Stimulated activated memory B cell treated with anti-CD40 and anti-IgM and Interleukin-4, amounts not matched to agents 10 μg/mL and 1 μg/mL and 100 μg/mL, for 72 hours (primary cell): ENCODE measurements around the gene ZFP36L1.

Experiments used
- ATAC-seq: fragments of 150-1000 bp; cut with Tn5 transposase; 2 replicates; pipeline ENCODE4 v1.10.0; 2021
- H3K27ac Mint-ChIP-seq: one replicate; pipeline ENCODE4 v1.8.0; 2022; ENCODE audit warnings: mild to moderate bottlenecking, mixed read lengths
- H3K27me3 Mint-ChIP-seq: one replicate; pipeline ENCODE4 v1.8.0; 2022; ENCODE audit warnings: mixed read lengths
- H3K36me3 Mint-ChIP-seq: one replicate; pipeline ENCODE4 v1.8.0; 2022; ENCODE audit warnings: mixed read lengths
- H3K4me1 Mint-ChIP-seq: one replicate; pipeline ENCODE4 v1.8.0; 2022; ENCODE audit warnings: mixed read lengths
- H3K4me3 Mint-ChIP-seq: one replicate; pipeline ENCODE4 v1.8.0; 2022; ENCODE audit warnings: mild to moderate bottlenecking, moderate library complexity, mixed read lengths
- H3K9me3 Mint-ChIP-seq: one replicate; pipeline ENCODE4 v1.8.0; 2022; ENCODE audit warnings: mixed read lengths

ZFP36L1 gene

DNA sequence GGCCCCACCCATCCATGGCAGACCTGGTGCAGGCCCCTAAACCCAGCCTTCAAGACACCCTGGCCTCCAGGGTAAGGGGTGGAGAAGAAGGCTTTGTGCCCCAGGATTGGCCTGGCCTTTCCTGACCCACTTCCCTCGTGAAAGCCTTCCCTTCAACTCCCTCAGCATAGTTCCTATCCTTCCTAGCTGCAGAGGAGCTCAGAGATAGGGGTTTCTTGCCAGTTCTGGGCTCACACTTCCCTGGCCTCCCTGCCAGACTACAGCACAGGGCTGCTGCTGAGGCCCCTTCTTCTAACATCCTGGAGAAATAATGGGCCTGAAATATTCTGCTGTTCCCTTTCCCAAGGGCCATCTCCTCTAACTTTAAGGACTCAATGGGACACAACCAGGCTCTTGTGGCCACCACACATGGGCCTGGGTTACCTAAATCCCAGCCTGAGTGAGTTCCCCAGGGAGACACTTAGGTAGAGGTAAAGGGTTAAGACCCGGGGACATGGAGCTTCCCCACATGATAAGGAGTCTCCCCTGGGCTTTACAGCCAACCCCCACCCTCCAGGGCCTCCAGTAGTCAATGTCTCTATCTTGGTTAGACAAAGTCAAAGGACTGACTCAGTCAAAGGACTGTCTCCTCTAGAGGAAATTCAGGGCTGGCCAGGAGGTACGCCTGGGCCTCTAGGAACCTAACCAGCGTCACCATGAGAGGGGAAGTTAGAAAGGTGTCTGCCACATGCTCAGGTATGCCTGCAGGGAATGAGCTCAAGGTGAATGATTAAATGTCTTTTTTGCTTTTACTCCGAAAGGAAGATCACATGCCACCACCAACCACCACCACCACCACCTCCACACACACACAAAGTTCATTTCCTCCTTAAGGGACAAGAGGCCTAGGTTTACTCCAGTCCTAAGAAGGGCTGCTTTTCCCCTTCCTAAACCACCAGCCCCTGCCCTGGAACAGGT lies 7.1 kb downstream of the ZFP36L1 start:
- no peaks in the 10 kb centered on the region for H3K27me3 Mint-ChIP-seq
- no peaks in the 10 kb centered on the region for H3K9me3 Mint-ChIP-seq
- peak overlapping the region; percentile 69 for H3K4me3 Mint-ChIP-seq

DNA sequence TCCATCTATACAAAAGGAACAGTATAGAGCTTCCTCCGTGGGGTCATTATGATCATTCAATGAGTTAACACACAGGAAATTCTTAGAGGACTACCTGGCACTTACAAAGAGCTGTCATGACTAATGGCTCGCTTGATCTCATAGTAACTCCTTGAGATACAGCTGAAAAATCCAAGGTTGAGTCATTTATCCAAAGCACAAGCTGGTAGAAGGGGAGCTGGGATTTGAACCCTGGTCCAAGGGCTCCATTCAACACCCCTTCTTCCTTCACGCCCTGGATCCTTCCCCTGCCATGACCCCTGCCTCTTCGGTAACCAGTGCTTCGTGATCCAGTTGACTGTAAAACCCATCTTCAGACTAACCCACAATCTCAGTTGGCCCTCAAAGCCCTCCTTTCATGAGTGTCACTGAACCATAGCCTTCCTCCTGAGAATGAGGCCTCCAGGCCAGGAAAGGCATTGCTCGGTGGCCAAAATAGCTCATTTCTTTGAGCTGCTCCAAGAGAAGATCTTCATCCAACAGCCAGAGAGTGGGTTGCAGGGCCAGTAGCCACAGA lies 7.8 kb downstream of the ZFP36L1 start:
- H3K27me3 Mint-ChIP-seq = no peaks in the 10 kb centered on the region
- H3K4me1 Mint-ChIP-seq = peaks cover 74% of the 10 kb centered on the region

More for the DNA sequence above, 7.1 kb downstream of the ZFP36L1 start:
- peaks cover 39% of the 10 kb centered on the region for H3K36me3 Mint-ChIP-seq
- H3K27ac Mint-ChIP-seq = peak overlapping the region; percentile 99
- ATAC-seq = peak; percentile 65
- H3K4me1 Mint-ChIP-seq = peaks cover 69% of the 10 kb centered on the region

DNA sequence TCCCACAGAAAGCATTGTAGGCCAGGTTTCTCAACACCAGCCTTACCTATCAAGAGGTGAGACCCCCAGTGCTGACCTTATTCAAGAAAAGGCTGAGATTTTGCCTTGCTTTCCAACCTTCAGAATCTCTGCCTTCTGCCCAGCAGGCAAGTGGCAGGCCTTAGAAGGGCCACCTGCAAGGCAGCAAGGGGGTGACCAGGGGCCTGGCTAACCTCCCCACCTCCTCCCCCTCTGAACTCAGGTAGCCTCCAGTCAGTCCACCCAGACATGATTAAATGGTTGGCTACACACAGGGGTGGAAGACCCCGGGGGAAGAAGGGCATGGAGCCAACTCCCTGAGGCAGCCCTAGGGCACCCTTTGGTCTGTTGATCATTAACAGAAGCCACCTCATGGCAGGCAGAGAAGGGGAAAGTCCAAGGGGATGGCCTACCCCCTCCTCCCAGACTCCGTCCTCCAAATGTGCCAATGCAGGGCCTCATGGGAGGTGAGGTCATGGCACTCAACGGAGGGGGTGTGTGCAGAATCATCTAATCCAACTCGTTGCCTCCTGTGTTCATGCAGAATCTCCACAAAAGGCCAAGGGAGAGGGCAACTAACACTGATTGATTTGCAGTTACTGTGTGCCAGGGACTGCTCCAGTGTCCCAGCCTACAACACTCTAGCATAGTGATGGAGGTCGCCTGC lies 8.5 kb downstream of the ZFP36L1 start:
- Mint-ChIP-seq H3K4me1 (peaks cover 74% of the 10 kb centered on the region), H3K27me3 (no peaks in the 10 kb centered on the region), H3K36me3 (peaks cover 25% of the 10 kb centered on the region), H3K27ac (peak overlapping the region; percentile 99), H3K4me3 (no peak overlapping the region), H3K9me3 (no peaks in the 10 kb centered on the region)
- ATAC-seq = peak; percentile 49

More for the DNA sequence above, 7.8 kb downstream of the ZFP36L1 start:
- ATAC-seq = no peak
- Mint-ChIP-seq H3K36me3 (peaks cover 32% of the 10 kb centered on the region), H3K9me3 (no peaks in the 10 kb centered on the region), H3K4me3 (no peak overlapping the region), H3K27ac (peak overlapping the region; percentile 99)

DNA sequence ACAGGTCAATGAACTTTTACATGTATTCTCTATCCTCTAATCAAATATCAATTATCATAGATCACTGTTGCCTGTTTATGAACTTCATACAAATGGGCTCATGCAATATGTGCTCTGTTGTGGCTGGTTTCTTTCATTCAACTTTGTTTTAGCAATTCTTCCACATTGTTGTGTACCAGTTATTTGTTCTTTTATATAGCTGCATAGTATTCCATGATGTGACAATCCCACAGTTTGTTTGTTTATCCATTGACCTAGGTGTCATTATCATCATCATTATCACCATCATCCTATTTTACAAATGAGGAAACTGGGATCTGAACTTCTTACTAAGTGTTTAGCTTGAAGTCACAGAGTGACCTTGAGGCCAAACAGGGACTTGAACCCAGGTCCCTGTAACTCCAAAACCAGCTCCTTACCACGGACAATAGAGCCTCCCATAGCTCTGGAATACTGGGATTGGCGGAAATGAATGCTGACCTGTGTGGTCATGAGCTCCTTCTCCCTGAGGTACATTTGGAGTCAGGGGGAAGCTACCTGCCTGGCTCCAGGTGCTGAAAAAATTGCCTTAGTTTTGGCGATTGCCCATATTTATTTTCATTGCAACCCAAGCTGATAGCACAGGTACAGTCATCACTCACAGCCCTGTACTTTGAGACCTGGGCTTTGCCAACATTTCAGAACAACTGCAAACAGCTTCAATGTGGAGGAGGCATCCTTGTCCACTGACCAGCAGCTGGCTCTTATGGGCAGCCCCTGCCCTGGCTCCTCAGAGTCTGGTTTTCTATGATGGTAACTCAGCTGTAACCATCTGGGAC lies 9.2 kb downstream of the ZFP36L1 start:
- H3K9me3 Mint-ChIP-seq = no peaks in the 10 kb centered on the region
- H3K27ac Mint-ChIP-seq = peak overlapping the region; percentile 99
- ATAC-seq = no peak
- peaks cover 17% of the 10 kb centered on the region for H3K36me3 Mint-ChIP-seq
- H3K4me3 Mint-ChIP-seq = no peak overlapping the region
- H3K4me1 Mint-ChIP-seq = peaks cover 74% of the 10 kb centered on the region
- no peaks in the 10 kb centered on the region for H3K27me3 Mint-ChIP-seq

DNA sequence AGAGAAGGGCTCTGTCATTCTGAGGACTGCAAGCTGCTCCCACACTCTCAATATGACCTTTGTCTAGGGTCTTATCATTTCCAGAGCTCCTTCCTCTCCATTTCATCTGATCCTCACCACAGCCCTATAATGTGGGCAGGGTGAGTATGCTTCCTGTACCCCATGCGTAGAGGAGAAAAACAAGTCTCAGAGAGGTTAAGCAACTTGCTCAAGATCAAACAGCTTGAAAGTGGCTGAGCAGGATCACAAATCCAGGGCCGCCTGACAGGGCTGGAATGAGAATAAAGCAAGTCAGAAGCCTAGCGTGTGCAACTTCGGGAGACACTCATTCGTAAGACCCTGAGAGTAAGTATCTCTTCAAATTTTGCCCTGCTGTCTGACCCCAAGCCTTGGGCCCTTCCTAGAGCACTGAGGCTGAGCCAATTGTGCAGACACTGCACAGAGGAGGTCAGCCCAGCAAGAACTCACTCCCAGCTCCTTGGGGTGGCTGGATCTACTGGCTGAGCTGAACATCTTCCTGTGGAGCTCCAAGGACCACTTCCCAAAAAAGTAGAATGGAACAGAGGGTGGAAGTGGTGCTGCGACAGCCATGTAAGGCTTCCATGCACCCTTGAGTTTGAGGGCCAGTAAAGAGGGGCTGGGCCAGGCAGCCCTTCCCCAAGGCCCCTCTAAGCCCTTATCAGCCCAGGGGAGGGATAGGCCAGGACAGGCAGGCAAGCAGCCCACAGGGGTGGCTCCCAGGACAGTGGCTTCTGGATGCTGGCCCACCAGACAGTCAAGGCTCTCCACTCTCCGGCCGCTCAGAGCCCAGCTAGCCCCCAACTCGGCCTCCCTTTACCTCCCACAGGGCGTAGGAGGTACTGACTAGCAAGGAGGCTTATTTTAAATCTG lies 10.5 kb downstream of the ZFP36L1 start:
- no peaks in the 10 kb centered on the region for H3K9me3 Mint-ChIP-seq
- no peaks in the 10 kb centered on the region for H3K27me3 Mint-ChIP-seq
- H3K4me1 Mint-ChIP-seq = peaks cover 67% of the 10 kb centered on the region
- no peak overlapping the region for H3K4me3 Mint-ChIP-seq
- H3K36me3 Mint-ChIP-seq = peaks cover 9% of the 10 kb centered on the region
- no peak for ATAC-seq
- H3K27ac Mint-ChIP-seq = no peak overlapping the region

DNA sequence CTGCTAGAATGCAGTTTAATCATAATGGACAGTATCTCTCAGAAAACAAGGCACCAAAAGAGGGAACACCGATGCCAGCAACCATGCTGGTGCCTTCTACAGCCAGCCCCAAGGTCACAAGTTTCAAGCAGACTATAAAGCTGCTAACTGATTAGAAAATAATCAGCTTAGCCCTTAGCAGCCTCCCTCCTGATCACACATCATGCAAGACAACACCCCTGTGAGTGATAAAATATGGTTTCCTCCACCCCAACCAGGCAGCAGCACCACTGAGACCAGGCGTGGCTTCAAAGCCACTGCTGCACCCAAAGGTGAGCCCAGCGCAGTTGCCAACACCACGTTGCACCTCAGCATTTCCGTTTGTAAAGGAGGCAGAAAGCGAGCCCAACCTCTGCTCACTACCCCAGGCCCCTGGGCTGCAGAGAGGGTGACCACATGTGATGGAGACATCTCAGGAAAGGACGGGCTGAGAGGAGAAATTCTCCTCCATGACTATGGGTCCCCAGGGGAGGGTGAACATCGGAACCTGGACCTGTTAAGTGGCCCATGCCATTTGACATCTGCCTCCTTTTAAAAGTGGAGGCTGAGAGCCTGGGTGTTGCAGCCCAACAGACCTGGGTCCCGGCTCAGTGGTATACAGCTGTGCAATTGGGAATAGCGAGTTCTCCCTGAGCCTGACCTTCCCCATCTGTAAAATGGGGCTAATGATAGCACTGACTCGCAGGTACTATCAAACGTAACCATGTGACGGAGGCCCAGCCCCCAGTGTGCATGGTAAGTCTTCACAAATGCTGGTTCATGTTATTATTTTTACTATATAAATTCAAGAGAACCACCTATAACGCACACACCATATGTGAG lies 11.5 kb downstream of the ZFP36L1 start:
- H3K36me3 Mint-ChIP-seq = no peaks in the 10 kb centered on the region
- no peaks in the 10 kb centered on the region for H3K27me3 Mint-ChIP-seq
- H3K4me3 Mint-ChIP-seq = no peak overlapping the region
- peaks cover 57% of the 10 kb centered on the region for H3K4me1 Mint-ChIP-seq
- peak overlapping the region; percentile 72 for H3K27ac Mint-ChIP-seq
- no peaks in the 10 kb centered on the region for H3K9me3 Mint-ChIP-seq
- ATAC-seq = no peak

DNA sequence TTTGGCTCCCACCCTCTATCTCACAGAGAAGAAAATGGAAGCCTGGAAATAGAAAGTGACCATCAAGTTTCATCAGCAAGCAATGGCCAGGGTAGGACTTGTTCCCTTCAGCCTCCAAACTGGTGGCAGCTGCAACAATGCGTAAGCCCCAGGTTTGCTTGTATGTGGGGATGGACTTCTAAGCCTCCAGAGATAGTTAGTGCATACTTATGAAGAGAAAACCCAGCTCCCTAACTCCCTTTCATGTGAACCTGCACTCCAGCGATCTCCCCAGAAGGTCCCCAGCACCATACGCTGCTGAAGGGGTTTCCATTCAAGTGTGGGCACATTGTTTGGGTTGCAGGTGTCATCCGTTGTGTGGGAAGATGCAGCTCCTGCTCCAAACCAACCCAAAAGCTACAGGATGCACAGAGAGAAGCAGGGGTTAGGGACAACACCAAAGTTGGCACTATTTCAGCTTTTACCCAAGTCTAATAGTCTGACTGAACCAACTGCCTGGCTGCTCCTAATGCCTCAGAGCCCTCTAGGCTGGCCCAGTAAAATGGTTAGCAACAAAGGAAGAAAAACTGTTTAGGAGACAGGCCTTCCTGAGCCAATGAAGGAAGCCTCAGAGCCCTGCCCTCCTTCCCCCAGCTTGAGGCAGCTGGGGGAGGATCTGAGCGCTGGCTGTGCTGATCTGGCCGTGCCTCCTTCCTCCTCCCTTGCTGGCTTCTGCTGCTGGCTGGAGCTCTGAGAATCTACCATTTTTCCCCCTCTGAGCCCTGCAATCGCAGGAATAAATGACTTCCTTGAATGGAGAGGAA lies 12.3 kb downstream of the ZFP36L1 start:
- H3K4me3 Mint-ChIP-seq = no peak overlapping the region
- peaks cover 49% of the 10 kb centered on the region for H3K4me1 Mint-ChIP-seq
- peaks cover 3% of the 10 kb centered on the region for H3K9me3 Mint-ChIP-seq
- ATAC-seq = no peak
- peak overlapping the region; percentile 72 for H3K27ac Mint-ChIP-seq
- H3K27me3 Mint-ChIP-seq = no peaks in the 10 kb centered on the region
- no peaks in the 10 kb centered on the region for H3K36me3 Mint-ChIP-seq

DNA sequence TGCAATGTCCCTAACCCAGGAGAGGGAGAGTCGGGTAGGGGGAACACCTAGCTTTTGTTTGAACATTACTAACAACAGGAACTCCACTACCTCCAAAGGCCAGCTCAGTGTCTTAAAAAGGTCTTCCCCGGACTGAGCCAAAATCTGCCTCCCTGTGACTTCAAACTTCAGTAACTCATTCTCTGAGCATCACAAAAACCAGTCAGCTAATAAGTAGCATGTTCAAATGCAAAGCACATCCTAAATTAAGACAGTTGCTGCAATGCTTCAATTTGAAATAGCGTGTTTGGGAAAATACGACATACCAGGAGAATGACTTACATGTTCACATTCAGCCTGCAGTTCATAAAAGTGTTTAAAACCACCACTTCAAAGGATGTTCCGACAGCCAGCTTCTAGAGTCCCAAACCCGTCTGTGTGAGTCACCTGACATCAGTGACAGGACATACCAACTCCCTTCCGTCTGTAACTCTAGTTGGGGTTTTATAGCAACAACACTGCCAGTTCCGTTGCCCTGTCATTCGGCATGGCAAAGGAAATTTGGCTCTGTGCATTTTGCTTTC lies 13.0 kb downstream of the ZFP36L1 start:
- Mint-ChIP-seq H3K36me3 (no peaks in the 10 kb centered on the region), H3K4me1 (peaks cover 42% of the 10 kb centered on the region), H3K4me3 (no peak overlapping the region), H3K27me3 (no peaks in the 10 kb centered on the region), H3K9me3 (peaks cover 7% of the 10 kb centered on the region), H3K27ac (peak overlapping the region; percentile 55)
- ATAC-seq = no peak

DNA sequence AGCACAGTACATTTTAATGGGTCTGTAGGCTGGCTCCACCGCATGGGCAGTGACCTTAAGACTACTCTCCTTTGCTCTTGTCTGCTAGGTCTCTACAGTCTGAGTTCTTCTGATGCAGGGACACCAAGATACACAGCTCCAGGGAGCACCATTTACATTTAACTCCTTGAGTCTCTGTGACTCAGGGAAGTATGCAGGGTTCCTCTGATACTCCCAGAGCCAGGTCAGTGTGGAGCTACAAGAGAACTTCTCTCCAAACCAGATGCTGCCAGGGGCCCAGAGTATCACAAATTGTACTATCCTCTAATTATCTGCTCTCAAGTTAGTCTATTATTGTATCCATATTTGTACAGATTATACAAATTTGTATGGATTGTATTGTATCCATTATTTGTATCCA lies 15.2 kb downstream of the ZFP36L1 start:
- Mint-ChIP-seq H3K27me3 (no peaks in the 10 kb centered on the region), H3K4me3 (no peak overlapping the region), H3K9me3 (peaks cover 11% of the 10 kb centered on the region), H3K4me1 (peaks cover 42% of the 10 kb centered on the region), H3K27ac (no peak overlapping the region), H3K36me3 (no peaks in the 10 kb centered on the region)
- ATAC-seq = no peak

DNA sequence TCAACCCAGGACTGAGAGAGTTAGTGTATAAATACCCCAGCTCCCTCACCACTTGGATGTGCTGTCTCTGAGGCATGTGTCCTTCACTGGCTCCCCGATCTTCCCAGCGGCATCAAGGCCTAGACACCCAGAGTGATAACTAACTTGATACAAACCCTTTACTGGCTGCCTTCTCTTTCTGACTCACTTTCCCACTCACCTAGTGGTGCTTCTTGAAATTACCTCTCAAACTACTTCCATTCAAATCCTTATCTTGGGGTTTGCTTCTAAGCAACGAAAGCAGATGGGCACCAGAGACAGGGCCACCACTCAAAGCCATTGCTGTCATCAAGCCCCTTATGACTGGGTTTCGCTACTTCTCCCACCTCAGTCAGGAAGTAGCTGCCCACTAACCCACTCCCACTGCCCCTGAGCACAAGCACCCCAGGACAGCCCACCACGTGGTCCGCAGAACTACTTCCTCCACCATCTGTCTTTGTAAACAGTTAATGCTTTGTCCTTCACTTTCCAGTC lies 17.2 kb downstream of the ZFP36L1 start:
- no peaks in the 10 kb centered on the region for H3K36me3 Mint-ChIP-seq
- H3K9me3 Mint-ChIP-seq = peaks cover 11% of the 10 kb centered on the region
- peaks cover 27% of the 10 kb centered on the region for H3K4me1 Mint-ChIP-seq
- H3K27ac Mint-ChIP-seq = peak overlapping the region; percentile 34
- H3K4me3 Mint-ChIP-seq = no peak overlapping the region
- ATAC-seq = no peak
- no peaks in the 10 kb centered on the region for H3K27me3 Mint-ChIP-seq

DNA sequence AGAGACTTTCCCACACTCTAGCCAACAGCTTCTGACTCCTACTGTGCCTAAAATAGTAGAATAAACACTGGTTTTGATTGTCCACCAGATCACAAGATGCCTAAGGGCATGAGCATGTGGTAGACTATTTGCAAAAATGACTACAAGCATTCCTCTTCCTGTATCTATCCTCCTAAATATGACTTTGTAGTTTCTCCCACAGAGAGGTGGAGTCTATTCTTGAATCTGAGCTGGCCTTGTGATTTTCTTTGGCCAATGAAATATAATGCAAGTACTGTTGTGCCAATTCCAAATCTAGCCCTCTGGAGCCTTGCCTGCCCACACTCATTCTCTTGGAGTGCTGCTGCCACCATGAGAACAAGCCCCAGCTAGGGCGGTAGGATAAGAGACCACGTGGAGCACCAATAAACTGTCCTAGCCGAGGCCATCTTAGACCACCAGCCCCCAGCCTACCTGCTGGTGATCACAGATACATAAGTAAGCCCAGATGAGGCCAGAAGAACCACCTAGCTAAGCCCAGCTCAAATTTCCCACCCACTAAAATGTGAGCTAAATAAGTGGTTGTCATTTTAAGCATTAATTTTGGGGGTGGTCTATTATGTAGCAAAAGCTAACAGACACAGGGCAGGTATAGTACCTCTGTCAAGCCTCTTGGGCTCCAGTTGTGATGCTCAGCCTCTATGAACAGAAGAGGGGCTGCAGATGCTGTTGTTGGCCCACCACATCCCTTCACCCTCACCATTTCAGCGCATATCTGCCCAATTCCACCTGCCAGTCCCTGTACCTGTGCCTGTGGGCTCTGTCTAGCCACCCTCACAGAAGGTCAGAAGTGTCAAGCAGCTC lies 17.9 kb downstream of the ZFP36L1 start:
- no peak for ATAC-seq
- Mint-ChIP-seq H3K27me3 (no peaks in the 10 kb centered on the region), H3K36me3 (no peaks in the 10 kb centered on the region), H3K9me3 (peaks cover 11% of the 10 kb centered on the region), H3K4me1 (peaks cover 23% of the 10 kb centered on the region), H3K27ac (peak overlapping the region; percentile 13), H3K4me3 (no peak overlapping the region)
